Endothelial cell of umbilical vein (primary cell): ENCODE measurements around the gene RNASEH2A. TPM values are rescaled to one million over a fixed set of nuclear protein-coding genes. Genes with fewer than 3 reads are reported as not detected.

ENCODE experiments used
- BruUV-seq: library from RNA; stranded (reverse); fragments of 400-500 nt; replicated peaks from 2 replicates; lab custom pipeline; 2021; lab: Mats Ljungman, UMichigan
- CTCF ChIA-PET: fragments of 300-600, 350-600 bp; sonication (Branson Sonifier 250); formaldehyde crosslinking; loops from one replicate; lab custom pipeline; 2021; ENCODE audit warnings: antibody characterized with exemption, inconsistent platforms; lab: Charles Lee
- POLR2A ChIA-PET: fragments of 300-600, 350-600 bp; sonication (Branson Sonifier 250); formaldehyde crosslinking; loops from one replicate; lab custom pipeline; 2021; ENCODE audit warnings: antibody characterized with exemption, inconsistent platforms; lab: Charles Lee
- DNase-seq: peaks from one replicate; pipeline ENCODE4 v3.0.0-alpha.2; 2011; ENCODE audit warnings: low read depth, low spot score
- FAIRE-seq: peaks from 2 replicates; lab custom pipeline; 2011; peaks lifted over from hg19 to GRCh38; lab: Jason Lieb, UNC
- H2AFZ ChIP-seq: 2 replicates; pipeline ENCODE4 v1.6.0; 2012; ENCODE audit warnings: low read depth, low read length, control low read depth, inconsistent platforms
- H3K27ac ChIP-seq: 2 replicates; pipeline ENCODE4 v1.5.1; 2011; ENCODE audit warnings: low read depth, mild to moderate bottlenecking, control low read depth, low read length, moderate library complexity; ENCODE audit not compliant: insufficient read depth
- H3K27me3 ChIP-seq, 2 experiments: 2 replicates each; pipeline versions ENCODE4 v1.6.0 to v1.6.1; 2011; ENCODE audit warnings: low read length in 2 of 2, mixed read lengths in 1 of 2; ENCODE audit not compliant: control insufficient read depth in 2 of 2, insufficient read depth in 2 of 2
- H3K36me3 ChIP-seq, 2 experiments: 2 replicates in 1 of 2; 3 replicates in 1 of 2; pipeline ENCODE4 v1.5.1; 2011; ENCODE audit warnings: low read length in 2 of 2, mild to moderate bottlenecking in 1 of 2, moderate library complexity in 1 of 2; ENCODE audit not compliant: control insufficient read depth in 2 of 2, insufficient read depth in 2 of 2; ENCODE audit errors: extremely low read depth in 1 of 2
- H3K4me1 ChIP-seq: 3 replicates; pipeline ENCODE4 v1.5.1; 2011; ENCODE audit warnings: mild to moderate bottlenecking, low read length; ENCODE audit not compliant: control insufficient read depth, insufficient read depth; ENCODE audit errors: extremely low read depth
- H3K4me2 ChIP-seq: 2 replicates; pipeline ENCODE4 v1.6.1; 2011; ENCODE audit warnings: low read length, control low read depth, mixed read lengths; ENCODE audit not compliant: insufficient read depth
- H3K4me3 ChIP-seq, 3 experiments: fragments of 200-600 bp in 1 of 3; sonication (generic), shearing (Covaris generic) in 1 of 3; replicated peaks in 1 of 3; 2 replicates each; pipeline ENCODE4 v1.5.1; 2011 to 2016; ENCODE audit warnings: control low read depth in 3 of 3, low read length in 3 of 3, mild to moderate bottlenecking in 2 of 3, inconsistent platforms in 1 of 3, low read depth in 1 of 3, moderate library complexity in 1 of 3; ENCODE audit not compliant: insufficient read depth in 1 of 3
- H3K79me2 ChIP-seq: 2 replicates; pipeline ENCODE4 v1.6.0; 2012; ENCODE audit warnings: low read length, inconsistent platforms; ENCODE audit not compliant: control insufficient read depth, insufficient read depth
- H3K9ac ChIP-seq: replicated peaks from 2 replicates; pipeline ENCODE3; 2011; ENCODE audit warnings: low read length, control low read depth; ENCODE audit not compliant: insufficient read depth; ENCODE audit errors: extremely low read depth
- H3K9me1 ChIP-seq: replicated peaks from 3 replicates; pipeline ENCODE4 v1.6.0; 2011; ENCODE audit warnings: mild to moderate bottlenecking, low read length; ENCODE audit not compliant: control insufficient read depth, insufficient read depth; ENCODE audit errors: extremely low read depth
- H3K9me3 ChIP-seq: replicated peaks from 2 replicates; pipeline ENCODE4 v1.5.1; 2012; ENCODE audit warnings: low read length, inconsistent platforms; ENCODE audit not compliant: control insufficient read depth, insufficient read depth
- H4K20me1 ChIP-seq: replicated peaks from 2 replicates; pipeline ENCODE3; 2011; ENCODE audit warnings: mild to moderate bottlenecking, low read length; ENCODE audit not compliant: control insufficient read depth, insufficient read depth; ENCODE audit errors: extremely low read depth
- JUN ChIP-seq: IDR thresholded peaks from 2 replicates; pipeline ENCODE4 v1.6.1; 2011; ENCODE audit warnings: borderline replicate concordance, low read depth; ENCODE audit not compliant: insufficient read length, insufficient read depth
- MYC ChIP-seq: IDR thresholded peaks from one replicate; pipeline ENCODE4 v1.6.1; 2011; ENCODE audit warnings: mild to moderate bottlenecking, low read depth, low read length
- dilution Hi-C: fragments of 300-500 bp; cut with MboI; formaldehyde crosslinking; loops from one replicate; pipeline ENCODE4 v1.15.0; 2019; ENCODE audit warnings: low sequenced_read_pairs; ENCODE audit not compliant: extremely low pct_ligation_motif_present
- intact Hi-C: fragments of 100-400 bp; cut with micrococcal nuclease; formaldehyde crosslinking; loops from one replicate; pipeline ENCODE4 v1.10.0; 2022
- polyA plus RNA-seq, 4 experiments: library from polyadenylated mRNA; depleted of rRNA in 3 of 4; stranded (reverse) in 3 of 4; unstranded in 1 of 4; fragments of >200 nt; gene quantifications; 2 replicates each; pipeline versions ENCODE4 v1.2.1 to v1.2.3, GENCODE V29; 2011 to 2012; ENCODE audit warnings: missing spikeins in 1 of 4
- total RNA-seq: library from RNA; stranded (reverse); gene quantifications from 2 replicates; pipeline ENCODE4 v1.2.3, GENCODE V29; 2021
- TF ChIP-seq, protein P1 (sequence below), 2 donors: IDR thresholded peaks; 1 replicate in 1 of 2; 2 replicates in 1 of 2; pipeline ENCODE4 v1.5.1; 2011; ENCODE audit warnings: low read length in 2 of 2, mild to moderate bottlenecking in 2 of 2, moderate library complexity in 2 of 2, control low read depth in 1 of 2, inconsistent platforms in 1 of 2, low read depth in 1 of 2; ENCODE audit not compliant: insufficient read depth in 1 of 2; ENCODE audit errors: extremely low read depth in 1 of 2
- TF ChIP-seq, protein P2 (sequence below): IDR thresholded peaks from 2 replicates; pipeline ENCODE4 v1.6.1; 2011; ENCODE audit not compliant: insufficient read depth, insufficient read length

Gene RNASEH2A
- total and polyA plus RNA-seq, 2 donors (not counting 3 experiments of a cell fraction or from before 2014, with no cell fraction given), result 25.6 to 45.4 TPM

DNA sequence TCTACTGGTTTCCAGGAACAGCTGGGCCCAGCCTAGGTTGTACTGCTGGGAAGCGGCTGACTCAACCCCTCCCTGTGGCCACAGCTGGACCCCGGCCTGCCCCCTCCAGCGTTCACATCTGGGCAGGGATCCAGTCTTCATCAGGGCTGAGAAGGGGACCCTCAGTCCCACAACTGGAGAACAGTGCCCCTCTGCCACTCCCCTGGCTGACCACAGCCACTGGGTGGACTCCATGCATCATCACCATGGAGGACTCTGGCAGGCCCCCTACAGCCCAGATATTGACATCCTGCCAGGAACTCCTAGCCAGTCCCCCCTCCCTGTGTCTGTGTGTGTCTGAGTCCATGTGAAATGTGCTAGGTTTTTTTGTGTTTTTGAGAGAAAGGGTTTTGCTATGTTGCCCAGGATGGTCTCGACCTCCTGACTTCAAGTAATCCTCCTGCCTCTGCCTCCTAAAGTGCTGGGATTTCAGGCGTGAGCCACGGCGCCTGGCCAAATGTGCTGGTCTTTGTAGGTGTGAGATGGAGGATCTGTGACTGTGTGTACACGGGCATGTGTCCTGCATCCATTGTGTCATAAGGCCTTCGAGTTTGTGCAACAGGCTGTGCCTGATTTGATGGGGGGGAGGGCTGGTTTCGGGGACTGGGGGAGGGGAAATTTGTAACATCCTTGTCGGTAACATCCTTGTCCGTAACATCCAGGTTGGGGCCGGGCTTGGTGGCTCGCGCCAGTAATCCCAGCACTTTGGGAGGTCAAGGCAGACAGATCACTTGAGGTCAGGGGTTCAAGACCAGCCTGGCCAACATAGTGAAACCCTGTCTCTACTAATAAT is 27.0 kb upstream of the RNASEH2A start:
- H3K4me2 ChIP-seq, result peak overlapping the region; percentile 57
- intact Hi-C loops (no loop called here), dilution Hi-C loops (no loop called here)
- H3K79me2 ChIP-seq, result no peaks in the 10 kb centered on the region
- ChIA-PET POLR2A (interaction anchor here (0.9 to 5.2 kb wide), 2 partner anchors 13 to 18 kb away, joined by 4 to 94 read pairs; partner anchors contain the start of gene JUNB), CTCF (interaction anchor here (4.9 to 10.3 kb wide), 3 partner anchors 8 to 18 kb away, joined by 48 to 387 read pairs (median 144); partner anchors contain the start of genes JUNB, PRDX2 and THSD8)
- FAIRE-seq, result peak; percentile 82
- peak; percentile 67 for DNase-seq
- no peak overlapping the region for H3K4me3 ChIP-seq
- H3K9ac ChIP-seq, result peak overlapping the region; percentile 52
- H3K9me3 ChIP-seq, result no peaks in the 10 kb centered on the region
- H3K4me1 ChIP-seq, result peaks cover 30% of the 10 kb centered on the region
- peak overlapping the region; percentile 82 for H3K27ac ChIP-seq
- no peak overlapping the region for H2AFZ ChIP-seq
- H4K20me1 ChIP-seq, result no peaks in the 10 kb centered on the region
- H3K27me3 ChIP-seq, result no peaks in the 10 kb centered on the region
- BruUV-seq, result no TSS peak
- TF ChIP-seq, protein P1, sequence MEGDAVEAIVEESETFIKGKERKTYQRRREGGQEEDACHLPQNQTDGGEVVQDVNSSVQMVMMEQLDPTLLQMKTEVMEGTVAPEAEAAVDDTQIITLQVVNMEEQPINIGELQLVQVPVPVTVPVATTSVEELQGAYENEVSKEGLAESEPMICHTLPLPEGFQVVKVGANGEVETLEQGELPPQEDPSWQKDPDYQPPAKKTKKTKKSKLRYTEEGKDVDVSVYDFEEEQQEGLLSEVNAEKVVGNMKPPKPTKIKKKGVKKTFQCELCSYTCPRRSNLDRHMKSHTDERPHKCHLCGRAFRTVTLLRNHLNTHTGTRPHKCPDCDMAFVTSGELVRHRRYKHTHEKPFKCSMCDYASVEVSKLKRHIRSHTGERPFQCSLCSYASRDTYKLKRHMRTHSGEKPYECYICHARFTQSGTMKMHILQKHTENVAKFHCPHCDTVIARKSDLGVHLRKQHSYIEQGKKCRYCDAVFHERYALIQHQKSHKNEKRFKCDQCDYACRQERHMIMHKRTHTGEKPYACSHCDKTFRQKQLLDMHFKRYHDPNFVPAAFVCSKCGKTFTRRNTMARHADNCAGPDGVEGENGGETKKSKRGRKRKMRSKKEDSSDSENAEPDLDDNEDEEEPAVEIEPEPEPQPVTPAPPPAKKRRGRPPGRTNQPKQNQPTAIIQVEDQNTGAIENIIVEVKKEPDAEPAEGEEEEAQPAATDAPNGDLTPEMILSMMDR (IDR thresholded peaks at IDR 0.05; ENCODE audit: extremely low read depth in 1 of 2, insufficient read depth in 1 of 2, low read depth in 1 of 2, low read length in 2 of 2), result peak in 1 of 2 donors; percentile 5
- no peak for TF ChIP-seq MYC
- no peaks in the 10 kb centered on the region for H3K9me1 ChIP-seq
- H3K36me3 ChIP-seq, result no peaks in the 10 kb centered on the region

DNA sequence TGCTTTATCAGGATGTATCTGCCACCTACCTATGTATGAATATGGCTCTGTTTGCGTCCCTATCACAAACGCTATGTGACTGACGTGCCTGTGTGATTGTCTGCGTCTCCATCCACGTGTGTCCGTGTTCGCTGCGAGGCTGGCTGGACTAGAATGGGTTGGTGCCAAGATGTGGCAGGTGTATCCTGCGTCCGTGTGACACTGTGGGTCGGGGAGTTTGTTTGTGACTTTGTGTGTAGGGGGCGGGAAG is 24.3 kb upstream of the RNASEH2A start:
- no peak for TF ChIP-seq JUN
- TF ChIP-seq, protein P2, sequence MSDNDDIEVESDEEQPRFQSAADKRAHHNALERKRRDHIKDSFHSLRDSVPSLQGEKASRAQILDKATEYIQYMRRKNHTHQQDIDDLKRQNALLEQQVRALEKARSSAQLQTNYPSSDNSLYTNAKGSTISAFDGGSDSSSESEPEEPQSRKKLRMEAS, result peak; percentile 25
- Histone ChIP-seq H3K27ac (peak overlapping the region; percentile 50), H3K27me3 (no peaks in the 10 kb centered on the region), H4K20me1 (no peaks in the 10 kb centered on the region), H3K9ac (peak overlapping the region; percentile 52), H2AFZ (peak overlapping the region; percentile 40), H3K4me3 (peak overlapping the region in 2 of 3 experiments; percentile 2 to 39), H3K4me1 (peaks cover 25% of the 10 kb centered on the region), H3K4me2 (peak overlapping the region; percentile 6), H3K36me3 (no peaks in the 10 kb centered on the region), H3K9me3 (no peaks in the 10 kb centered on the region), H3K9me1 (no peaks in the 10 kb centered on the region), H3K79me2 (no peaks in the 10 kb centered on the region)
- intact Hi-C loops (loop anchor here (1.0 to 10.0 kb wide), 3 partner anchors 9 to 321 kb away; partner anchors contain the start of genes CALR, FARSA, JUNB and LYL1), dilution Hi-C loops (no loop called here)
- peak; percentile 78 for DNase-seq
- ChIA-PET POLR2A (interaction anchor here (2.8 kb wide), 1 partner anchor 10 kb away, joined by 73 read pairs; the partner anchor contains the start of gene JUNB), CTCF (interaction anchor here (1.0 to 1.2 kb wide), 5 partner anchors 10 to 24 kb away, joined by 3 to 21 read pairs (median 5); partner anchors contain the start of gene JUNB)
- BruUV-seq, result no TSS peak
- no peak for FAIRE-seq
